ENCODE measurements around the gene ARMC6.

ARMC6 gene

GRCh38 chr19:18999016-18999758 is 34.2 kb upstream of the ARMC6 start:
- no peak for DNase-seq (ENCODE audit: low spot score)
- no peak for TF ChIP-seq CTCF (IDR thresholded peaks at IDR 0.05; ENCODE audit: extremely low read depth, missing control alignments)

GRCh38 chr19:18999896-19000620 is 33.3 kb upstream of the ARMC6 start:
- no peak for TF ChIP-seq CTCF (IDR thresholded peaks at IDR 0.05; ENCODE audit: extremely low read depth, missing control alignments)
- DNase-seq (ENCODE audit: low spot score), result no peak

- DNase-seq (ENCODE audit: low spot score), result no peak
- TF ChIP-seq CTCF (IDR thresholded peaks at IDR 0.05; ENCODE audit: extremely low read depth, missing control alignments), result no peak
These were observed 29.3 kb upstream of the ARMC6 start for GRCh38 chr19:19004144-19004543.

GRCh38 chr19:19006213-19006612 is 27.2 kb upstream of the ARMC6 start:
- no peak for TF ChIP-seq CTCF (IDR thresholded peaks at IDR 0.05; ENCODE audit: extremely low read depth, missing control alignments)
- DNase-seq (ENCODE audit: low spot score), result no peak

GRCh38 chr19:19009951-19010350 is 23.5 kb upstream of the ARMC6 start:
- TF ChIP-seq CTCF (IDR thresholded peaks at IDR 0.05; ENCODE audit: extremely low read depth, missing control alignments), result no peak
- DNase-seq (ENCODE audit: low spot score), result no peak

GRCh38 chr19:19010551-19010950 is 22.9 kb upstream of the ARMC6 start:
- TF ChIP-seq CTCF (IDR thresholded peaks at IDR 0.05; ENCODE audit: extremely low read depth, missing control alignments), result no peak
- DNase-seq (ENCODE audit: low spot score), result no peak

- no peak for TF ChIP-seq CTCF (IDR thresholded peaks at IDR 0.05; ENCODE audit: extremely low read depth, missing control alignments)
- DNase-seq (ENCODE audit: low spot score), result no peak
These were observed 12.3 kb upstream of the ARMC6 start for GRCh38 chr19:19021115-19021514.
